Activated CD8-positive, alpha-beta memory T cell treated with anti-CD3 and anti-CD28 coated beads, Interleukin-2, amount 10 ng/mL, durations not matched to agents 7 days and 5 days (primary cell): Measurements from ENCODE around the gene EEA1. TPM values are rescaled to one million over a fixed set of nuclear protein-coding genes. Genes with fewer than 3 reads are reported as not detected.
"Not testable (repeated sequence)": the region's sequence is repeated elsewhere in the genome, so short reads cannot be mapped to it uniquely, and the experiment has no call there.

Source experiments
- ATAC-seq: fragments of 150-1000 bp; cut with Tn5 transposase; one replicate; pipeline ENCODE4 v1.10.0; 2021; ENCODE audit warnings: moderate library complexity
- CTCF ChIA-PET: fragments of 350-600 bp; sonication (Branson Sonifier 250); formaldehyde crosslinking; loops from one replicate; lab custom pipeline; 2021; ENCODE audit warnings: antibody characterized with exemption; lab: Charles Lee
- DNase-seq: peaks from one replicate; pipeline ENCODE4 v3.0.0-alpha.2; 2020
- H3K27ac Mint-ChIP-seq: one replicate; pipeline ENCODE4 v1.8.0; 2021; ENCODE audit warnings: mild to moderate bottlenecking, mixed read lengths
- H3K27me3 Mint-ChIP-seq: one replicate; pipeline ENCODE4 v1.8.0; 2021; ENCODE audit warnings: mixed read lengths
- H3K36me3 Mint-ChIP-seq: one replicate; pipeline ENCODE4 v1.8.0; 2021; ENCODE audit warnings: mild to moderate bottlenecking, mixed read lengths
- H3K4me1 Mint-ChIP-seq: one replicate; pipeline ENCODE4 v1.8.0; 2021; ENCODE audit warnings: mixed read lengths
- H3K4me3 Mint-ChIP-seq: one replicate; pipeline ENCODE4 v1.8.0; 2021; ENCODE audit warnings: mild to moderate bottlenecking, moderate library complexity, mixed read lengths
- H3K9me3 Mint-ChIP-seq: one replicate; pipeline ENCODE4 v1.8.0; 2022; ENCODE audit warnings: low read depth, mixed read lengths
- total RNA-seq, 2 experiments: library from RNA; stranded (reverse); gene quantifications; one replicate each; pipeline ENCODE4 v1.2.3, GENCODE V29; 2021

EEA1 gene
- total RNA-seq, 2 experiments from 2014 or later = 14.5 to 14.7 TPM

DNA sequence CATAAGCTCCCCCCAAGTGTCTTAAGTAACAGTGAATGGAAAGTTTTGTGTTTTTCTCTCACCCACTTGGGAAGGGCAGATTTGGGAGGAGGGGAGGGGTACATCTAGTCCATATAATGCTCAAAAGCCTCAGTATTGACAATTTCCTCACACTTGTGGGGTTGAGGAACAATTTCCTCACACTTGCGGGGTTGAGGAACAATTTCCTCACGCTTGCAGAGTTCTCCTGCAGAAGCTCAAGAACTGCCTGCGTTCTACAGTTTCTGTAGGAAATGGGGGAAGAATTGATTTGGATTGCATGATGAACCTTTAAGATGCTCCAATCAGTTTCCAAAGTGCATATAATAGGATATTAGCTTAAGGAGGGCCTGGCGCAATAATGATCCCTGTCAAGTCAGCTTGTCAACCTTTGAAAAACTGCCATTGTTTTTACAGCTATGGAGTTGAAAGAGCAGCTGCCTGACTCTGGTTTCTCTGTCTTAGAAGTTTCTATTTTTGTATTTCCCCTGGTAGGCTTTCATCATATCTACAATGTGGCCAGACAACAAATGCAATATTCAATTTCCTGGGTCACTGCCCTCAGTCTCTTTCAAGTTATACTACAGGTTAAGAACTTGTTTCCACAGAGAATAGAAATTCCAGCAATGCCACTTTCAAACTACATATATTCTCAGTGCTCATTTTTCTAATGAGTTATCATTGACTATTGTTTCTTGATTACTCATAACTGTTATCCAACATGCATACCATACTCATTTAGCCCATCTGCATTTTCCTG, 159.8 kb downstream of the EEA1 start:
- H3K4me1 Mint-ChIP-seq = peaks cover 14% of the 10 kb centered on the region
- no peaks in the 10 kb centered on the region for H3K27me3 Mint-ChIP-seq
- H3K4me3 Mint-ChIP-seq = no peak overlapping the region
- H3K36me3 Mint-ChIP-seq = no peaks in the 10 kb centered on the region
- peak overlapping the region; percentile 56 for H3K27ac Mint-ChIP-seq
- CTCF ChIA-PET = interaction anchor here (1.0 to 2.0 kb wide), 3 partner anchors 16 to 628 kb away, joined by 3 to 8 read pairs (median 4); no protein-coding TSS in a partner anchor
- ATAC-seq (no peak), DNase-seq (no peak)
- no peaks in the 10 kb centered on the region for H3K9me3 Mint-ChIP-seq

DNA sequence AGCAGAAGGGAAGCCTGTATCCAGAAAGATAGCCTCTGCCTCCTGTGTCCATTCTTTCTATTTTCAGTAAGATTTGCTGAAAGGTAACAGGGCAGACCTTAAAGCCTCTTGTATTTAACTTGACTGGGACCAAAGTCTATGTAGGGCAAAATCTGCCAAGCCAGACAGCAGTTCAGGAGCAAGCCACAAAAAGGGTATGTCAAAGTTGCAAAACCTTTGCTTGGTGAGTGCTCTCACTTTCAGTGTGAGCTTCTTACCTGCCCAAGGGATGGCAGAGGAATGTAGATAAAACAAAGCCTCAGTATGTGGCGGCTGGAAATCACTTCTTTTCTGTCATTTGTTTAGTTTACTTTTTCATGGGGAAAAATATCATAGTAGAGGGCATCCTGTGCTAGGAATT, 163.2 kb downstream of the EEA1 start:
- Mint-ChIP-seq H3K27ac (no peak overlapping the region), H3K36me3 (no peaks in the 10 kb centered on the region), H3K4me3 (no peak overlapping the region), H3K9me3 (no peaks in the 10 kb centered on the region), H3K27me3 (peaks cover 3% of the 10 kb centered on the region), H3K4me1 (peaks cover 12% of the 10 kb centered on the region)
- CTCF ChIA-PET = no interaction called here
- DNase-seq (no peak), ATAC-seq (no peak)

DNA sequence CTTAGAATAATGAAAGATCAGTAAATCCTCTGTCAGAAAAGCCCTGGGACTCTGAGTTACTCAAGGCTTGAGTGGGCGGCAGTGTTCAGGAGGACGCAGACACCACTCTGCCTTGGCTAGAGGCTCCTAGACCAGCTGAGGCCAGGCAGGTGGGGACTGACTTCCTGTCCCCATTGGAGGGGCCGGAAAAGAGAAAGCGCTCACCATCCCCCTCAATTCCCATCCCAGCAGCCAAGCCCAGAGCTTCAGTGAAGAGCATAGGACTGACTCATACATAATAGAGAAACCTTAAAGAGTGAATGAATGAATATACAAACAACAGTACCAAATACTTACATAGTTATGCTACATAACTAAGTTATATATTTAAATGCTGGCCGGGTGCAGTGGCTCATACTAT, 164.3 kb downstream of the EEA1 start:
- Mint-ChIP-seq H3K4me3 (no peak overlapping the region), H3K27me3 (peaks cover 3% of the 10 kb centered on the region), H3K36me3 (no peaks in the 10 kb centered on the region), H3K9me3 (no peaks in the 10 kb centered on the region), H3K4me1 (peaks cover 10% of the 10 kb centered on the region), H3K27ac (no peak overlapping the region)
- ATAC-seq (no peak), DNase-seq (no peak)
- CTCF ChIA-PET = interaction anchor here (0.6 kb wide), 1 partner anchor 753 kb away, joined by 3 read pairs; no protein-coding TSS in a partner anchor

DNA sequence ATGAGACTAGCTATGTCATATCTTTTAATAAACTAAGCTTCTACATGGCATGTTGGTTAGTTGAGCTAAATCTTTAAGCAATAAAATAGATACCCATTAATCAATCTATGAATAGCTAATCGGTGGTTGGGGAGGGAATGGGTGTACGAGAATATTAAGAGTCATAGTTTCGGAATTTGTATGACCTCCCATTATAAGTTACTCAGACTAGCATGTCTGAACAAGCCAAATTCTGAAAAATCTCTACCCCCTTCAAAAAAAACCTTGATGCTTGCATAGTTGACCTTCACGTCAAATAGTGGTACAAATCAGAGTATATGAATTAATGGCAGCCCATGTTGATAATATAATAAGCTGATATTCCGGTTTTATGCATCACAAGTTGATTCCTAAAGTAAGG, 166.3 kb downstream of the EEA1 start:
- CTCF ChIA-PET = interaction anchor here (1.2 kb wide), 1 partner anchor 335 kb away, joined by 3 read pairs; no protein-coding TSS in a partner anchor
- ATAC-seq = no peak

DNA sequence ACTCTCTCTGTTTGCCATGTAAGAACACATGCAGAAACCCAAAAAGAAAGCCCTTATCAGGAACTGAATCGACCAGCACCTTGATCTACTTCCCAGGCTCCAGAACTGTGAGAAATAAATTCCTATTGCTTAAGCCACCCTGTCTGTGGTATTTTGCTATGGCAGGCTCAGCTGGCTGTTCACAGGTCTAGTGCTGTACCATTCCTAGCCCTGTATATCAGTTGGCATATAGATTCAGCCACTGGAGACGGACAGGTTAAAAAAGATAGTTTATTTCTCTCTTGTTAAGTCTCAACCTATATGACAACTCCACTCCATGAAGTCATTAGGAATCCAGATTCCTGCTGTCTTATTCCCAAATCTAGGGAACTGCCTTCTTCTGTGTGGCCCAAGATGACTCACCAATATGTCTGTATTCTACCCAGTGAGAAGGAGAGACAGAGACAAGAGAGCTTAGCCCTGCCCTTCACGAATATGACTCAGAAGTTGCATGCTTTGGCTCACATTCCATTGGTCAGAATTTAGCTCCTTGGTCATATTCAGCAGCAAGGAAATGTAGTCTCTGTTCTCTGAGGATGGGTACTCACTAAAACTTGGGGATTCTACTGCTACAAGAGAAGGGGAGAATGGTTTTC, 169.3 kb downstream of the EEA1 start:
- no peaks in the 10 kb centered on the region for H3K9me3 Mint-ChIP-seq
- H3K36me3 Mint-ChIP-seq = peaks cover 2% of the 10 kb centered on the region
- ATAC-seq (no peak), DNase-seq (no peak)
- peaks cover 8% of the 10 kb centered on the region for H3K4me1 Mint-ChIP-seq
- no peak overlapping the region for H3K4me3 Mint-ChIP-seq
- CTCF ChIA-PET = interaction anchor here (0.6 kb wide), 1 partner anchor 563 kb away, joined by 3 read pairs; no protein-coding TSS in a partner anchor
- peaks cover 18% of the 10 kb centered on the region for H3K27me3 Mint-ChIP-seq
- no peak overlapping the region for H3K27ac Mint-ChIP-seq

More for the DNA sequence above, 166.3 kb downstream of the EEA1 start:
- no peak for DNase-seq
- Mint-ChIP-seq H3K27me3 (peaks cover 10% of the 10 kb centered on the region), H3K27ac (no peak overlapping the region), H3K4me1 (peaks cover 5% of the 10 kb centered on the region), H3K9me3 (no peaks in the 10 kb centered on the region), H3K4me3 (no peak overlapping the region), H3K36me3 (peaks cover 2% of the 10 kb centered on the region)

DNA sequence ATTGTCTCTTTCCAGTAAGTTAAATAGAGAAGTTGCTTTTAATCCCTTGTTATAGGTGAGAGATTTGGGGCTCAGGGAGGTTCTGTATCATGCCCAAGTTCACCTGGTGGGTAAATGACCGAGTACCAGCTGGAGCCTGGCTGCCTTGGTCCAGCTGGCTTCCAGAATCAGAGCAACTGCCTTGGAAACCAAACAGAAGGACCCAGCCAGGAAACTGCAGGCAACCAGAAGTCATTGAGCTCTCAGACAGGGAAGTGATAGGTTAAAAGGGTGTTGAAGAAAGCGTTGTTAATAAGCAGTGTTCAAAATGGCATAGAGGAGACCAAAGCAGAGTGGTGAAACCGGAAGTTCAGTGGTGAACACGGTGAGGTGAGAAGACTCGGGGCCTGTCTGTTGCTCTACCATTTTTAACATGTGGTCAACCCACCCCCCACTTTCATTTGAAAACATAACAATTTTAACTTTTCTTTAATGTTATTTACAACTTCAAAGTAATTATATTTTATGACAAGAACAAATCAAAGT, 171.4 kb downstream of the EEA1 start:
- ATAC-seq = no peak
- DNase-seq = no peak
- H3K36me3 Mint-ChIP-seq = peaks cover 2% of the 10 kb centered on the region
- H3K27me3 Mint-ChIP-seq = peaks cover 15% of the 10 kb centered on the region
- H3K9me3 Mint-ChIP-seq = no peaks in the 10 kb centered on the region
- no peak overlapping the region for H3K4me3 Mint-ChIP-seq
- H3K27ac Mint-ChIP-seq = no peak overlapping the region
- CTCF ChIA-PET = no interaction called here
- H3K4me1 Mint-ChIP-seq = peaks cover 8% of the 10 kb centered on the region

DNA sequence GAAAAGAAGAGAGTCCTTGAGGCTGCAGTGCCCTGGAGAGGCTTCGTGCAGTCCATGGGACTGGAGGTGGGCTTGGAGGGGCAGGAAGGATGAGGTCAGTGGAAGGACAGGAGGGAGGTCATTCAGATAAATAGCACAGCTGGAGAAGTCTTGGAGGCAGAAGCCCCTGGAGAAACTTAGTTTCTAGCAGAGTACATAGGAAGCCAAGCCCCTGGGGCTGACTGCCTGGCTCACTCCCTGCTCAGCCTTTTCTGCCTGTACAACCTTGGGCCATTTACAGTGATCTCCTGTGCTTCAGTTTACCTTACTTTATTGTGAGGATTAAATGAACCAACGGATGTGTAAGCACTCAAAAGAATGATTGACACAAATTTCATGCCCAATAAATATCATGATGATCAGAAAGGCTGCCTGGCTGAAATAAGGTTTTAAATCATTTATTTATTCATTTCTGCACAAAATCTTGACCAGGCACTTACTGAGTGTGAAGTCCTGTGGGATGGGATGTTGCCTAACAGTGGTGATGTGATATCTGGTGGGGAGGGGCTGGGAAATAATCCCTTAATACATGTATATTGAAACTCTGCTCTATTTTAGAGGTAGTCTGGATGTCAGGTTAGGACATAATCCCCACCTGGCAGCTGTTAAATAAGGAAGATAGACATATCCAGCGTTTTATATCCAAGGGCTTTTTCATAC, 172.0 kb downstream of the EEA1 start:
- DNase-seq = no peak
- CTCF ChIA-PET = no interaction called here
- no peak overlapping the region for H3K4me3 Mint-ChIP-seq

DNA sequence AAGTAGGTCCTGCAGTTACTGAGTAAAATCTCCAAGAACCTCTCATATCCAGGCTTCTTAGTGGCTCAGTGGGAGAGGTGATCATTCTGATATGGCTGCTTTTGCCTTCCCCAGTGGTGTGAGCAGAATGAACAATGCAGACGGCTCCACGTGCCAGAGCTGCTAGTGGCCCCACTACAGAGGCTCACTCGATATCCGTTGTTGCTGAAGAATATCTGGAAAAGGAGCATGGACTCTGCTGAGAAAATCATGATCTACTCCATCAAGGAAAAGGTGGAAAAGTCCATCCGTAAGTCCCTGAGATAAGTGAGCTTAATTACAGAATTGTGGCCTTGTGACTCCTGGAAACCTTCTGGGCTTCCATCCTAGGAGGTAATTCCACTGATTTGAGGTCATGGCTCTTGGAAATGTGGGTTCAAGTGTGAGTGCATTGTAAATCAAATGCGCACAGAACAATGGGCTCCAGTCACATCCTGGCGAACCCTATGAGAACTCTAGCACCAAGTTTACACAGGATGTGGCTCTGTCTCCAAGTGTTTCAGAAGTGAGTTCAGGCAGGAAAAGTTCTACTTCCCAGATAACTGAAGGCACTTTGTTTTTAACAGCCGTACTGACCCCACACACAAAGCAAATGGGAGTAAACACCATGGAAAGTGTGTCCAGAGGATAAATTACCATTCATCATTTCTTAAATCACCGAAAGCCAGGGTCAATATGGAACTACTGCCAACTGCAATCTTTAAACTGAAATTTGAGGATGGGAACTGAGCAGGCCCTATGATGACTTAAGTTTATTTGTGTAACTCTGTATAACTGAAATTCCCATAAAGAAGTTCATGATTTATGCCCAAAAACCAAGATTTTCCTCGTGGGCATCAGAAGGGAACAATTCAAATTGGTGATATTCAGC, 174.9 kb downstream of the EEA1 start:
- DNase-seq = no peak
- CTCF ChIA-PET = no interaction called here
- Mint-ChIP-seq H3K36me3 (peaks cover 2% of the 10 kb centered on the region), H3K27ac (no peak overlapping the region), H3K4me1 (peaks cover 8% of the 10 kb centered on the region), H3K27me3 (peaks cover 15% of the 10 kb centered on the region), H3K4me3 (no peak overlapping the region), H3K9me3 (no peaks in the 10 kb centered on the region)
- ATAC-seq = no peak

More for the DNA sequence above, 172.0 kb downstream of the EEA1 start:
- no peaks in the 10 kb centered on the region for H3K9me3 Mint-ChIP-seq
- H3K4me1 Mint-ChIP-seq = peaks cover 8% of the 10 kb centered on the region
- no peak for ATAC-seq
- no peak overlapping the region for H3K27ac Mint-ChIP-seq
- H3K36me3 Mint-ChIP-seq = peaks cover 2% of the 10 kb centered on the region
- H3K27me3 Mint-ChIP-seq = peaks cover 15% of the 10 kb centered on the region

DNA sequence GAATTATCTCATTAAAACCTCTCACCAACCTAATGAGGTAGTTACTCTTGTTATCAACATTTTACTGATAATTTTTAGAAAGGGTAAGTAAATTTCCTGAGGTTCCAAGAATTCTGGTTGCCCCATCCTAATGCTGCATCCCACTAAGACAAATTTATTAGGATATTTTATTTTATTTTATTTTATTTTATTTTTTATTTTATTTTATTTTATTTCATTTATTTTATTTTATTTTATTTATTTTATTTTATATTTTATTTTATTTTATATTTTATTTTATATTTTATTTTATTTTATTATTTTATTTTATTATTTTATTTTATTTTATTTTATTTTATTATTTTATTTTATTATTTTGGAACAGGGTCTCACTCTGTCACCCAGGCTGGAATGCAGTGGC, 179.4 kb downstream of the EEA1 start:
- ATAC-seq, H3K27ac Mint-ChIP-seq, DNase-seq, H3K36me3 Mint-ChIP-seq, H3K4me3 Mint-ChIP-seq, H3K9me3 Mint-ChIP-seq, H3K27me3 Mint-ChIP-seq, CTCF ChIA-PET, H3K4me1 Mint-ChIP-seq: not testable (repeated sequence)

DNA sequence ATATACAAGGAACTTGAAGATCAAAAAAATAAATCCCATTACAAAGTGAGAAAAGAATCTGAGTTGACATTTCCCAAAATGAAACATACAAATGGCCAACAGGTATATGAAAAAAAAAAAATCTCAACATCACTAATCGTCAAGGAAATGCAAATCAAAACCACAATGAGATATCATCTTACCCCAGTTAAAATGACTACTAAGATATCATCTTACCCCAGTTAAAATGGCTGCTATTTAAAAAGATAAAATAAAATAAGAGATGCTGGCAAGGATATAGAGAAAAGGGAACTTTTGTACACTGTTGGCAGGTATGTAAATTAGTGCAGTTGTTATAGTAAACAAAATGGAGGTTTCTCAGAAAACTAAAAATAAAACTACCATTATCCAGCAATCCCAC, 181.9 kb downstream of the EEA1 start:
- Mint-ChIP-seq H3K9me3 (no peaks in the 10 kb centered on the region), H3K4me1 (no peaks in the 10 kb centered on the region), H3K36me3 (no peaks in the 10 kb centered on the region), H3K27ac (no peak overlapping the region), H3K27me3 (peaks cover 5% of the 10 kb centered on the region), H3K4me3 (no peak overlapping the region)
- no peak for ATAC-seq
- DNase-seq = no peak
- CTCF ChIA-PET = no interaction called here

DNA sequence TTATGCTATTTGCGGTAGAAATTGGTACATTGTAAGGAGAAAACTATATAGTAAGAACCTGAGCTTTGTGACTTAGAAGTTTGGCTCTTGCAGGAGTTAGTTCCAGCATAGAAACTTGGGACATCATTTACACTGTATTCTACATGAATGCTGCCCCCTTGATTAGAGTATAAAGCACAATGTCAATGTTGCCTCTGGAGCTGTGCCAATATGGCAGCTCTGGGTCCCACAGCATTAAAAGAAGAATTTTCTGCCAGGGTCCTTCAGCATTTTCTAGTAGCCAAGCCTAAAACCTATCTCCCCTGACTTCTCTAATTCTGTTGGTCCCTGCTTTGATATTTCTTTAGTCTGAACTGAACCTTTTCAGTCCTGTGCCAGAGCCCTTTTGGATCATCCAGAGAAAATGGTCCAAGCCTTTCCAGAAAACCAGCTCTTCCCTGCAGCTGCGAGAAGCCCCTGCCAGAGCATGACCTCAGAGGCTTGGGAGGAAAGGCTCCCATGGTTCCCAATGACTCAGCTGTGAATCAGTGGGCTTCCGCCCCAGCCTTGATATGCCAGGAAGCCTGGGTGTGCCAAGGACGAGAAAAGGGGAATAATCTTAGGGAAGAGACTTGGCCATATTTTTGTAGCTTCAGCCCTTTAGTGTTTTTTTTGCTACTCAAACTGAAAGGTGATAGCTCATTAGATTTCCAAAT, 183.1 kb downstream of the EEA1 start:
- no peaks in the 10 kb centered on the region for H3K4me1 Mint-ChIP-seq
- H3K27me3 Mint-ChIP-seq = peaks cover 10% of the 10 kb centered on the region
- no peak overlapping the region for H3K4me3 Mint-ChIP-seq
- CTCF ChIA-PET = no interaction called here
- DNase-seq = no peak
- H3K9me3 Mint-ChIP-seq = no peaks in the 10 kb centered on the region
- ATAC-seq = no peak
- no peak overlapping the region for H3K27ac Mint-ChIP-seq
- H3K36me3 Mint-ChIP-seq = no peaks in the 10 kb centered on the region

DNA sequence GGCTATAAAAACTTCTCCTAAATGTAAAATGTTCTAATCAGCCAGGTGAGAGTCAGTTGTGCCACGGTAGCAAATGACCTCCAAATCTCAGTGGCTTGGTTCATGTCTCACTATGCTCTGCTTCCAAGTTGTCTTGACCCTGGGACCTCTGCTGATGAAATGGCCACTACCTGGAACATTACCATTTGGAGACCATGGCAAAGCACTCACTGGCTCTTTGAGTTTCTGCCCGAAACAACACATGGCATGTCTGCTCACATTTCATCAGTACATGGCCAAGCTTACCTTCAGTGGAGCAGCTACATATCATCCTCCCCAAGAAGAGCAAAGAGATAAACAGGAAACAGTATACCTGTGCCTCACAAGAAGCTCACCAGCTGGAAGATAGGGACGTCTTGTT, 186.1 kb downstream of the EEA1 start:
- CTCF ChIA-PET = no interaction called here
- H3K4me3 Mint-ChIP-seq = no peak overlapping the region

More for the DNA sequence above, 186.1 kb downstream of the EEA1 start:
- Mint-ChIP-seq H3K36me3 (no peaks in the 10 kb centered on the region), H3K9me3 (no peaks in the 10 kb centered on the region), H3K4me1 (no peaks in the 10 kb centered on the region), H3K27me3 (peaks cover 27% of the 10 kb centered on the region), H3K27ac (no peak overlapping the region)
- no peak for ATAC-seq
- DNase-seq = no peak
